ENCODE data around the gene MACROD2.

GRCh38 chr20:14892782-14893181, 897.5 kb downstream of the MACROD2 start:
- no peak for TF ChIP-seq POLR2A (IDR thresholded peaks at IDR 0.05)
- no peak for TF ChIP-seq POLR2AphosphoS5 (IDR thresholded peaks at IDR 0.05)
- TF ChIP-seq, protein P1, sequence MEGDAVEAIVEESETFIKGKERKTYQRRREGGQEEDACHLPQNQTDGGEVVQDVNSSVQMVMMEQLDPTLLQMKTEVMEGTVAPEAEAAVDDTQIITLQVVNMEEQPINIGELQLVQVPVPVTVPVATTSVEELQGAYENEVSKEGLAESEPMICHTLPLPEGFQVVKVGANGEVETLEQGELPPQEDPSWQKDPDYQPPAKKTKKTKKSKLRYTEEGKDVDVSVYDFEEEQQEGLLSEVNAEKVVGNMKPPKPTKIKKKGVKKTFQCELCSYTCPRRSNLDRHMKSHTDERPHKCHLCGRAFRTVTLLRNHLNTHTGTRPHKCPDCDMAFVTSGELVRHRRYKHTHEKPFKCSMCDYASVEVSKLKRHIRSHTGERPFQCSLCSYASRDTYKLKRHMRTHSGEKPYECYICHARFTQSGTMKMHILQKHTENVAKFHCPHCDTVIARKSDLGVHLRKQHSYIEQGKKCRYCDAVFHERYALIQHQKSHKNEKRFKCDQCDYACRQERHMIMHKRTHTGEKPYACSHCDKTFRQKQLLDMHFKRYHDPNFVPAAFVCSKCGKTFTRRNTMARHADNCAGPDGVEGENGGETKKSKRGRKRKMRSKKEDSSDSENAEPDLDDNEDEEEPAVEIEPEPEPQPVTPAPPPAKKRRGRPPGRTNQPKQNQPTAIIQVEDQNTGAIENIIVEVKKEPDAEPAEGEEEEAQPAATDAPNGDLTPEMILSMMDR (IDR thresholded peaks at IDR 0.05): no peak

Measured in suprapubic skin (tissue), 4 donors.